Measurements from ENCODE around the gene CDH20. TPM values are rescaled to one million over a fixed set of nuclear protein-coding genes. Genes with fewer than 3 reads are reported as not detected.

Gene CDH20
- total RNA-seq, 1 donor from 2014 or later, result 0.24 TPM

GRCh38 chr18:61334491-61334850 is 1.2 kb downstream of the CDH20 start:
- no peaks in the 10 kb centered on the region for H3K9me3 ChIP-seq
- no peaks in the 10 kb centered on the region for H3K36me3 ChIP-seq
- no peak for TF ChIP-seq CTCF (IDR thresholded peaks at IDR 0.05)
- ATAC-seq (no peak), DNase-seq (no peak)
- peak overlapping the region; percentile 36 for H3K4me3 ChIP-seq
- no peak overlapping the region for H3K27ac ChIP-seq
- intact Hi-C loops (cut with DNase I), result no loop called here
- peaks cover 11% of the 10 kb centered on the region for H3K4me1 ChIP-seq
- H3K27me3 ChIP-seq (ENCODE audit: low read depth), result peaks cover 38% of the 10 kb centered on the region

GRCh38 chr18:61334951-61335683 is 1.9 kb downstream of the CDH20 start:
- no peak for TF ChIP-seq CTCF (IDR thresholded peaks at IDR 0.05)
- intact Hi-C loops (cut with DNase I), result no loop called here
- no peaks in the 10 kb centered on the region for H3K9me3 ChIP-seq
- no peaks in the 10 kb centered on the region for H3K36me3 ChIP-seq
- H3K4me1 ChIP-seq, result peaks cover 11% of the 10 kb centered on the region
- no peak overlapping the region for H3K4me3 ChIP-seq
- peaks cover 38% of the 10 kb centered on the region for H3K27me3 ChIP-seq (ENCODE audit: low read depth)
- no peak overlapping the region for H3K27ac ChIP-seq
- ATAC-seq (no peak), DNase-seq (no peak)

- DNase-seq (no peak), ATAC-seq (no peak)
- intact Hi-C loops (cut with DNase I), result no loop called here
- Histone ChIP-seq H3K27me3 (ENCODE audit: low read depth) (peaks cover 38% of the 10 kb centered on the region), H3K4me3 (no peak overlapping the region), H3K9me3 (no peaks in the 10 kb centered on the region), H3K27ac (no peak overlapping the region), H3K36me3 (no peaks in the 10 kb centered on the region), H3K4me1 (peaks cover 11% of the 10 kb centered on the region)
- TF ChIP-seq CTCF (IDR thresholded peaks at IDR 0.05), result no peak
Measured at GRCh38 chr18:61335684-61336555, 2.7 kb downstream of the CDH20 start.

- H3K36me3 ChIP-seq, result no peaks in the 10 kb centered on the region
- peaks cover 33% of the 10 kb centered on the region for H3K27me3 ChIP-seq (ENCODE audit: low read depth)
- H3K9me3 ChIP-seq, result no peaks in the 10 kb centered on the region
- DNase-seq, result no peak
- no peak for ATAC-seq
- intact Hi-C loops (cut with DNase I), result no loop called here
- H3K27ac ChIP-seq, result no peak overlapping the region
- no peak for TF ChIP-seq CTCF (IDR thresholded peaks at IDR 0.05)
- peaks cover 11% of the 10 kb centered on the region for H3K4me1 ChIP-seq
- H3K4me3 ChIP-seq, result no peak overlapping the region
Measured at GRCh38 chr18:61336766-61337165, 3.5 kb downstream of the CDH20 start.

- Histone ChIP-seq H3K9me3 (no peaks in the 10 kb centered on the region), H3K27me3 (ENCODE audit: low read depth) (peaks cover 30% of the 10 kb centered on the region), H3K27ac (no peak overlapping the region), H3K4me3 (no peak overlapping the region), H3K36me3 (no peaks in the 10 kb centered on the region), H3K4me1 (peaks cover 11% of the 10 kb centered on the region)
- ATAC-seq, result no peak
- intact Hi-C loops (cut with DNase I), result no loop called here
- DNase-seq, result no peak
- no peak for TF ChIP-seq CTCF (IDR thresholded peaks at IDR 0.05)
Measured at GRCh38 chr18:61337527-61337926, 4.3 kb downstream of the CDH20 start.

All from lower lobe of right lung (tissue), 2 donors.